CD4-positive, alpha-beta T cell (primary cell): ENCODE data around the gene HINT2. TPM values are rescaled to one million over a fixed set of nuclear protein-coding genes. Genes with fewer than 3 reads are reported as not detected.

Experiments used
- ATAC-seq: fragments of 200-7000 bp; cut with Tn5 transposase; one replicate; pipeline ENCODE4 v1.10.0; 2022; ENCODE audit warnings: mild to moderate bottlenecking; ENCODE audit not compliant: poor library complexity
- CTCF ChIA-PET: fragments of 350-600 bp; sonication (Branson Sonifier 250); formaldehyde crosslinking; loops from one replicate; lab custom pipeline; 2021; ENCODE audit warnings: antibody characterized with exemption, inconsistent platforms; lab: Charles Lee
- POLR2A ChIA-PET: fragments of 350-600 bp; sonication (Branson Sonifier 250); formaldehyde crosslinking; loops from one replicate; lab custom pipeline; 2021; ENCODE audit warnings: antibody characterized with exemption, inconsistent platforms; lab: Charles Lee
- DNase-seq, 14 experiments: peaks; one replicate each; pipeline ENCODE4 v3.0.0-alpha.2; 2013 to 2020; ENCODE audit warnings: mixed read lengths in 2 of 14
- H3K27ac ChIP-seq, 2 donors: one replicate each; pipeline versions ENCODE4 v1.5.1 to v1.7.0; 2013; ENCODE audit warnings: low read length in 2 of 2, low read depth in 1 of 2, mild to moderate bottlenecking in 1 of 2
- H3K27me3 ChIP-seq, 2 experiments: 1 replicate in 1 of 2; 2 replicates in 1 of 2; pipeline versions ENCODE4 v1.6.1 to v1.7.0; 2013; ENCODE audit warnings: low read length in 2 of 2, control low read depth in 1 of 2, mild to moderate bottlenecking in 1 of 2, moderate library complexity in 1 of 2; ENCODE audit not compliant: insufficient read depth in 2 of 2, control insufficient read depth in 1 of 2
- H3K36me3 ChIP-seq: one replicate; pipeline ENCODE4 v1.6.1; 2013; ENCODE audit warnings: low read length, control low read depth; ENCODE audit not compliant: insufficient read depth
- H3K4me1 ChIP-seq: one replicate; pipeline ENCODE4 v1.6.1; 2013; ENCODE audit warnings: low read length, control low read depth; ENCODE audit not compliant: insufficient read depth
- H3K4me3 ChIP-seq: one replicate; pipeline ENCODE4 v1.5.1; 2013; ENCODE audit warnings: mild to moderate bottlenecking, low read length, moderate library complexity
- H3K9me3 ChIP-seq, 2 experiments: 1 replicate in 1 of 2; 2 replicates in 1 of 2; pipeline versions ENCODE4 v1.6.1 to v1.7.0; 2013; ENCODE audit warnings: low read length in 2 of 2, mild to moderate bottlenecking in 2 of 2, control low read depth in 1 of 2, moderate library complexity in 1 of 2; ENCODE audit not compliant: control insufficient read depth in 1 of 2, insufficient read depth in 1 of 2
- H3K27ac Mint-ChIP-seq: one replicate; pipeline ENCODE4 v1.8.0; 2020; ENCODE audit warnings: mixed read lengths
- H3K27me3 Mint-ChIP-seq: one replicate; pipeline ENCODE4 v1.8.0; 2021; ENCODE audit warnings: mixed read lengths
- H3K36me3 Mint-ChIP-seq: one replicate; pipeline ENCODE4 v1.8.0; 2021; ENCODE audit warnings: low read depth, mixed read lengths
- H3K4me1 Mint-ChIP-seq: one replicate; pipeline ENCODE4 v1.8.0; 2021; ENCODE audit warnings: low read depth, mixed read lengths
- H3K4me3 Mint-ChIP-seq: one replicate; pipeline ENCODE4 v1.8.0; 2020; ENCODE audit warnings: mild to moderate bottlenecking, mixed read lengths
- H3K9me3 Mint-ChIP-seq: one replicate; pipeline ENCODE4 v1.8.0; 2020; ENCODE audit warnings: mixed read lengths
- intact Hi-C, 2 experiments: fragments of 100-400 bp; cut with DNase I in 1 of 2; cut with micrococcal nuclease in 1 of 2; formaldehyde crosslinking; loops; one replicate each; pipeline versions ENCODE4 v1.15.1 to v1.9.0; 2023 to 2025; cut with DNase I, micrococcal nuclease
- total RNA-seq, 174 experiments: library from RNA in 2 of 174; stranded (reverse) in 2 of 174; gene quantifications; one replicate each; pipeline ENCODE4 v1.2.3 and lab custom pipeline; 2021 to 2026
- TF ChIP-seq, protein P1 (sequence below): fragments of 200-600 bp; IDR thresholded peaks from one replicate; pipeline ENCODE4 v1.8.0; 2022; ENCODE audit warnings: antibody characterized with exemption, mild to moderate bottlenecking

Gene HINT2
- total RNA-seq, 2 experiments from 2014 or later = 10.9 to 12.6 TPM

- intact Hi-C loops = no loop called here
- ChIA-PET CTCF (interaction anchor here (1.0 kb wide), 1 partner anchor 23 kb away, joined by 4 read pairs; no protein-coding TSS in a partner anchor), POLR2A (interaction anchor here (1.7 kb wide), 1 partner anchor 19 kb away, joined by 9 read pairs; the partner anchor contains the start of genes GBA2 and RGP1)
- Mint-ChIP-seq H3K36me3 (no peaks in the 10 kb centered on the region), H3K27me3 (no peaks in the 10 kb centered on the region), H3K27ac (no peak overlapping the region), H3K4me1 (peaks cover 26% of the 10 kb centered on the region), H3K9me3 (no peaks in the 10 kb centered on the region), H3K4me3 (no peak overlapping the region)
- Histone ChIP-seq H3K27me3 (no peaks in the 10 kb centered on the region), H3K4me1 (peaks cover 4% of the 10 kb centered on the region), H3K36me3 (peaks cover 13% of the 10 kb centered on the region), H3K27ac (no peak overlapping the region), H3K4me3 (no peak overlapping the region), H3K9me3 (no peaks in the 10 kb centered on the region)
- ATAC-seq = no peak
- DNase-seq = no peak
- TF ChIP-seq, protein P1, sequence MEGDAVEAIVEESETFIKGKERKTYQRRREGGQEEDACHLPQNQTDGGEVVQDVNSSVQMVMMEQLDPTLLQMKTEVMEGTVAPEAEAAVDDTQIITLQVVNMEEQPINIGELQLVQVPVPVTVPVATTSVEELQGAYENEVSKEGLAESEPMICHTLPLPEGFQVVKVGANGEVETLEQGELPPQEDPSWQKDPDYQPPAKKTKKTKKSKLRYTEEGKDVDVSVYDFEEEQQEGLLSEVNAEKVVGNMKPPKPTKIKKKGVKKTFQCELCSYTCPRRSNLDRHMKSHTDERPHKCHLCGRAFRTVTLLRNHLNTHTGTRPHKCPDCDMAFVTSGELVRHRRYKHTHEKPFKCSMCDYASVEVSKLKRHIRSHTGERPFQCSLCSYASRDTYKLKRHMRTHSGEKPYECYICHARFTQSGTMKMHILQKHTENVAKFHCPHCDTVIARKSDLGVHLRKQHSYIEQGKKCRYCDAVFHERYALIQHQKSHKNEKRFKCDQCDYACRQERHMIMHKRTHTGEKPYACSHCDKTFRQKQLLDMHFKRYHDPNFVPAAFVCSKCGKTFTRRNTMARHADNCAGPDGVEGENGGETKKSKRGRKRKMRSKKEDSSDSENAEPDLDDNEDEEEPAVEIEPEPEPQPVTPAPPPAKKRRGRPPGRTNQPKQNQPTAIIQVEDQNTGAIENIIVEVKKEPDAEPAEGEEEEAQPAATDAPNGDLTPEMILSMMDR = no peak
Observed at GRCh38 chr9:35767458-35767857, 47.4 kb downstream of the HINT2 start.

DNA sequence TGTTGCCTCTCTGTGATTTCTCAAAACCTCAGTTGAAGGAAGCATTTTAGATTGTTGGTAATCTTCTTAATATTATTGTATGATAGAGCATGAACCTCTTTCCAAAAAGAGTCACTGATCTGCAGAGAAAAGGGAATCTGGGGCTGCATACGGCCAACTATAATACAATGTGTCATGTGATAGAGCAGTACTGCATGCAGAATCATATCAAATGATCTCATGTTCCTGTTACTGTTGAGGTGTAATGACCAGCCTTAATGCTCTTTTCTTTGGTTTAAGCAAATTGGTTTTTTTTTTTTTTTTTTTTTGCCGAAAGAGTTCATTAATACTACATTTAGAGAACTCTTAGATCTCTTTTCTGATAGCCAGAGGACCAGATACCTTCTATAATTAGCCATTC lies 47.8 kb downstream of the HINT2 start:
- peaks cover 4% of the 10 kb centered on the region for H3K4me1 ChIP-seq
- Mint-ChIP-seq H3K4me1 (peaks cover 31% of the 10 kb centered on the region), H3K4me3 (no peak overlapping the region), H3K36me3 (no peaks in the 10 kb centered on the region), H3K27me3 (no peaks in the 10 kb centered on the region), H3K9me3 (no peaks in the 10 kb centered on the region), H3K27ac (no peak overlapping the region)
- TF ChIP-seq, protein P1 = no peak
- no peaks in the 10 kb centered on the region for H3K9me3 ChIP-seq
- ChIA-PET POLR2A (interaction anchor here (1.7 kb wide), 1 partner anchor 19 kb away, joined by 9 read pairs; the partner anchor contains the start of genes GBA2 and RGP1), CTCF (no interaction called here)
- ATAC-seq = no peak
- intact Hi-C loops = no loop called here
- no peaks in the 10 kb centered on the region for H3K27me3 ChIP-seq
- no peak overlapping the region for H3K4me3 ChIP-seq
- H3K36me3 ChIP-seq = peaks cover 9% of the 10 kb centered on the region
- DNase-seq = no peak
- H3K27ac ChIP-seq = no peak overlapping the region

GRCh38 chr9:35763803-35764202 lies 51.0 kb downstream of the HINT2 start:
- Histone ChIP-seq H3K9me3 (no peaks in the 10 kb centered on the region), H3K36me3 (peaks cover 6% of the 10 kb centered on the region), H3K4me1 (peaks cover 4% of the 10 kb centered on the region), H3K27me3 (no peaks in the 10 kb centered on the region), H3K4me3 (no peak overlapping the region), H3K27ac (no peak overlapping the region)
- CTCF ChIA-PET = no interaction called here
- intact Hi-C loops = no loop called here
- H3K4me3 Mint-ChIP-seq = no peak overlapping the region
- no peak overlapping the region for H3K27ac Mint-ChIP-seq
- H3K9me3 Mint-ChIP-seq = no peaks in the 10 kb centered on the region
- H3K36me3 Mint-ChIP-seq = no peaks in the 10 kb centered on the region
- TF ChIP-seq, protein P1 = no peak
- POLR2A ChIA-PET = no interaction called here
- ATAC-seq (no peak), DNase-seq (no peak)
- H3K27me3 Mint-ChIP-seq = no peaks in the 10 kb centered on the region
- peaks cover 54% of the 10 kb centered on the region for H3K4me1 Mint-ChIP-seq
